ENCODE measurements around the gene RSU1. TPM values are rescaled to one million over a fixed set of nuclear protein-coding genes. Genes with fewer than 3 reads are reported as not detected.

Gene RSU1
- total and polyA plus RNA-seq, 12 donors: 25.5 to 74.2 (median 48.3) TPM

DNA sequence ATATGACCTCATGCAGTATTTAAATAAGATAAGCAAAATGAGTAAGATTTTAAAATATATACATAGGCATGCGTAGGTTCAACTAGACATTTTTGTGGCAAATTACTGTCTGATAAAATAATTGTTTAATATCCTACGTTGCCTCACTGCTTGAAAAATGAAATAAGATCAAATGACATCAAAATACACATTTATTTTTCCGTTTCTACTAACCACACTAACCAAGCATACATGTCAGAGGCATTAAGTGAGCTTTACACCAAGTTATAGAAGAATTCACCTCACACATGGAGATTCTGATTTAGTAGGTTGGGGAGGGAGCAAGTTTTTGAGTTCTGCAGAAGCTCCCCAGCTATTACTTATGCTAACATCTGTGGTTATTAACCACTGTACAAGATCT, 66.8 kb downstream of the RSU1 start:
- H3K4me3 ChIP-seq: no peak overlapping the region
- intact Hi-C loops (cut with DNase I): no loop called here
- H3K36me3 ChIP-seq: peaks cover 0 to 86% (median 27%) of the 10 kb centered on the region in 9 donors
- H3K27me3 ChIP-seq: no peaks in the 10 kb centered on the region
- peaks cover 0 to 3% (median 0%) of the 10 kb centered on the region in 9 donors for H3K4me1 ChIP-seq
- no peaks in the 10 kb centered on the region for H3K9me3 ChIP-seq
- DNase-seq: no peak
- 94 to 96% methylated on average over 3 of the region's 3 CpGs for WGBS, 2 donors
- TF ChIP-seq, protein P1, sequence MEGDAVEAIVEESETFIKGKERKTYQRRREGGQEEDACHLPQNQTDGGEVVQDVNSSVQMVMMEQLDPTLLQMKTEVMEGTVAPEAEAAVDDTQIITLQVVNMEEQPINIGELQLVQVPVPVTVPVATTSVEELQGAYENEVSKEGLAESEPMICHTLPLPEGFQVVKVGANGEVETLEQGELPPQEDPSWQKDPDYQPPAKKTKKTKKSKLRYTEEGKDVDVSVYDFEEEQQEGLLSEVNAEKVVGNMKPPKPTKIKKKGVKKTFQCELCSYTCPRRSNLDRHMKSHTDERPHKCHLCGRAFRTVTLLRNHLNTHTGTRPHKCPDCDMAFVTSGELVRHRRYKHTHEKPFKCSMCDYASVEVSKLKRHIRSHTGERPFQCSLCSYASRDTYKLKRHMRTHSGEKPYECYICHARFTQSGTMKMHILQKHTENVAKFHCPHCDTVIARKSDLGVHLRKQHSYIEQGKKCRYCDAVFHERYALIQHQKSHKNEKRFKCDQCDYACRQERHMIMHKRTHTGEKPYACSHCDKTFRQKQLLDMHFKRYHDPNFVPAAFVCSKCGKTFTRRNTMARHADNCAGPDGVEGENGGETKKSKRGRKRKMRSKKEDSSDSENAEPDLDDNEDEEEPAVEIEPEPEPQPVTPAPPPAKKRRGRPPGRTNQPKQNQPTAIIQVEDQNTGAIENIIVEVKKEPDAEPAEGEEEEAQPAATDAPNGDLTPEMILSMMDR (IDR thresholded peaks at IDR 0.05): no peak
- no peak overlapping the region for H3K27ac ChIP-seq
- no peak for ATAC-seq

DNA sequence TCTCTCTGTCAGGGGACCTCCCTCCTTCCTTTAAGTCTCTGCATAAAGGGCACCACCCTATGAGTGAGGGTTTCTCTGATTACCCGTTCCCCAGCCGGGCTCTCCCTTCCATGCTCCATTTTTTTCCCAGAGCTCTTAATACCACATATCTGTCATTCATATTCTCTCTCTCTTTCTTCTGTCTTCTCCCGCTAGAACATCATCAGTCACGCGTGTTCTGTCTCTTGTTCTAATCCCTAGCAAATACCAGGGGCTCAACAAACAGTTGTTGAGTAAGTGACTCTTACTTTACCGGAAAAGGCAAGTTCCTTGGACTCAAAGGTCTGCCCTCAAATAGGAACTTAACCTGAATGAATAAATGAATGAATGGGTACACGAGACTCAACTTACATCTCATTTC, 68.5 kb downstream of the RSU1 start:
- 98 to 99% methylated on average over 7 of the region's 7 CpGs for WGBS, 2 donors
- no peak for DNase-seq
- no peak overlapping the region for H3K27ac ChIP-seq
- H3K4me1 ChIP-seq: peaks cover 0 to 3% (median 0%) of the 10 kb centered on the region in 9 donors
- intact Hi-C loops (cut with DNase I): no loop called here
- no peaks in the 10 kb centered on the region for H3K27me3 ChIP-seq
- no peak for ATAC-seq
- H3K4me3 ChIP-seq: no peak overlapping the region
- no peaks in the 10 kb centered on the region for H3K9me3 ChIP-seq
- TF ChIP-seq, protein P1 (IDR thresholded peaks at IDR 0.05): no peak
- H3K36me3 ChIP-seq: peaks cover 0 to 74% (median 27%) of the 10 kb centered on the region in 9 donors

DNA sequence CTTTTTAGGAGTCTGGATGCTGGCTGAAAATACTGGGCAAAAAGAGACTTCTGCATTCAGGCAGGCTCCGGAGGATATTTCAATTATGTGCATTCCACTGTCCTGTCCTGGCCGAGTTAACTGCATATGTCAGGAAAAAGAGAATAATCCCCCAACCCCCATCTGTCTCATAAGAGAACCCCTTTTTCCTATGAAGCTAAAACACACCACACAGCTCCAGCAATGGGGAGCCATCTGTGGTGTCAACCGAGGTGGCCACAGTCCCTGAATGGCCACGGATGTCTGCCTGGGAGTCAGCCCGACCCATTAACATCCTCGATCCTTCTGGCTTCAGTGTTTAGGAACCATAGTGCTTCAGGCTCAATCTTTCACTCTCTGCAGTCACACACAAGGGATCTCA, 70.4 kb downstream of the RSU1 start:
- Histone ChIP-seq H3K27ac (no peak overlapping the region), H3K4me1 (peaks cover 0 to 3% (median 0%) of the 10 kb centered on the region in 9 donors), H3K9me3 (no peaks in the 10 kb centered on the region), H3K36me3 (peaks cover 0 to 63% (median 21%) of the 10 kb centered on the region in 9 donors), H3K27me3 (no peaks in the 10 kb centered on the region), H3K4me3 (no peak overlapping the region)
- TF ChIP-seq, protein P1 (IDR thresholded peaks at IDR 0.05): no peak
- 88 to 94% methylated on average over 6 of the region's 6 CpGs for WGBS, 2 donors
- no peak for ATAC-seq
- intact Hi-C loops (cut with DNase I): no loop called here
- no peak for DNase-seq

DNA sequence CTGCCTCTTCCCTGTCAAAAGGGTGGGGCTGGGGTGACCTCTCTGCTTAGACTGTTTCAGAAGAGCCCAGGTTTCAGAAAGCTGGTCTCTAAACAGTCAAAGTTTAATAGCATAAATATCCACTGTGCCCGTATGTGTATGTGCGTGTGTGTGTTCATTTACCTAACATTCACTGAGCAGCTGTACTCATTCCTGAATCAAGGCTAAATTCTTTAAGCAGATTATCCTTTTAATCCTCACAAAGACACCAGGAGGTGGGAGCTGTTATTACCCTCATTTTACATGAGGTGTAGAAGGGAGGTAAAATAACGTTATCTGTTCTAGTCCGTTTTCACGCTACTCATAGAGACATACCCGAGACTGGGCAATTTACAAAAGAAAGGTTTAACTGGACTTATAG, 72.2 kb downstream of the RSU1 start:
- no peak overlapping the region for H3K27ac ChIP-seq
- ATAC-seq (no peak), DNase-seq (no peak)
- H3K36me3 ChIP-seq: peaks cover 0 to 52% (median 8%) of the 10 kb centered on the region in 9 donors
- H3K4me3 ChIP-seq: no peak overlapping the region
- peaks cover 0 to 9% (median 0%) of the 10 kb centered on the region in 11 donors for H3K9me3 ChIP-seq
- intact Hi-C loops (cut with DNase I): no loop called here
- TF ChIP-seq, protein P1 (IDR thresholded peaks at IDR 0.05): no peak
- WGBS, 2 donors: 80 to 89% methylated on average over 6 of the region's 6 CpGs
- peaks cover 0 to 3% (median 0%) of the 10 kb centered on the region in 9 donors for H3K4me1 ChIP-seq
- no peaks in the 10 kb centered on the region for H3K27me3 ChIP-seq
